HepG2 (cell line): Measurements from ENCODE around the gene ENPP7. TPM values are rescaled to one million over a fixed set of nuclear protein-coding genes. Genes with fewer than 3 reads are reported as not detected.

ENCODE experiments used
- CHD2 ChIP-seq: IDR thresholded peaks from 2 replicates; pipeline ENCODE4 v1.6.1; 2011; ENCODE audit warnings: low read depth, low read length, improper control_type of control experiment
- ESRRA ChIP-seq: sonication (generic); formaldehyde crosslinking; IDR thresholded peaks from 2 replicates; pipeline ENCODE4 v1.5.1; 2020; ENCODE audit warnings: mild to moderate bottlenecking, low read depth, missing genetic modification reagents
- HNRNPH1 ChIP-seq: fragments of 200-400 bp; formaldehyde crosslinking; optimal IDR thresholded peaks from 2 replicates; pipeline ENCODE3; 2017; ENCODE audit warnings: mild to moderate bottlenecking, low read depth, low read length
- KAT8 ChIP-seq: IDR thresholded peaks from 2 replicates; pipeline ENCODE4 v1.6.1; 2016; ENCODE audit warnings: missing genetic modification reagents, missing compliant biosample characterization
- NFE2 ChIP-seq: sonication (generic); formaldehyde crosslinking; IDR thresholded peaks from 2 replicates; pipeline ENCODE4 v1.4.0; 2020; ENCODE audit warnings: missing genetic modification reagents
- NRL ChIP-seq: sonication (generic); formaldehyde crosslinking; IDR thresholded peaks from 2 replicates; pipeline ENCODE4 v1.5.0; 2020; ENCODE audit warnings: missing genetic modification reagents, mild to moderate bottlenecking, moderate library complexity, borderline replicate concordance
- RORA ChIP-seq: sonication (generic); formaldehyde crosslinking; IDR thresholded peaks from 2 replicates; pipeline ENCODE4 v1.5.0; 2020; ENCODE audit warnings: mild to moderate bottlenecking, missing genetic modification reagents, moderate library complexity
- SAFB2 ChIP-seq: sonication (generic); formaldehyde crosslinking; IDR thresholded peaks from 2 replicates; pipeline ENCODE4 v1.5.1; 2020; ENCODE audit warnings: missing genetic modification reagents, low read depth, mild to moderate bottlenecking, borderline replicate concordance
- SNAPC2 ChIP-seq: sonication (generic); formaldehyde crosslinking; IDR thresholded peaks from 2 replicates; pipeline ENCODE4 v1.8.1; 2022; ENCODE audit warnings: mild to moderate bottlenecking, missing genetic modification reagents
- SPEN ChIP-seq: sonication (generic); formaldehyde crosslinking; IDR thresholded peaks from 2 replicates; pipeline ENCODE4 v1.5.1; 2020; ENCODE audit warnings: low read depth, mild to moderate bottlenecking, missing genetic modification reagents
- TAF15 ChIP-seq: fragments of 200-400 bp; formaldehyde crosslinking; IDR thresholded peaks from one replicate; pipeline ENCODE4 v1.6.1; 2018; ENCODE audit warnings: mild to moderate bottlenecking, low read depth, low read length; ENCODE audit not compliant: poor library complexity, severe bottlenecking
- TBL1XR1 ChIP-seq: fragments of 150-350 bp; IDR thresholded peaks from 2 replicates; pipeline ENCODE4 v1.6.1; 2014; ENCODE audit warnings: borderline replicate concordance, low read length; ENCODE audit not compliant: partially characterized antibody
- WIZ ChIP-seq: sonication (generic); formaldehyde crosslinking; IDR thresholded peaks from 2 replicates; pipeline ENCODE4 v1.5.1; 2020; ENCODE audit warnings: mild to moderate bottlenecking, missing genetic modification reagents
- ZFP62 ChIP-seq: sonication (generic); formaldehyde crosslinking; IDR thresholded peaks from 2 replicates; pipeline ENCODE4 v1.4.0; 2020; ENCODE audit warnings: missing genetic modification reagents
- ZFP82 ChIP-seq: sonication (generic); formaldehyde crosslinking; IDR thresholded peaks from 2 replicates; pipeline ENCODE4 v1.5.1; 2020; ENCODE audit warnings: mild to moderate bottlenecking, missing genetic modification reagents, borderline replicate concordance
- ZMAT5 ChIP-seq: sonication (generic); formaldehyde crosslinking; IDR thresholded peaks from 2 replicates; pipeline ENCODE4 v1.5.0; 2020; ENCODE audit warnings: mild to moderate bottlenecking, low read depth, missing genetic modification reagents, borderline replicate concordance
- ZNF207 ChIP-seq: fragments of 450-650 bp; IDR thresholded peaks from 2 replicates; pipeline ENCODE4 v1.6.1; 2016; ENCODE audit warnings: antibody characterized with exemption, borderline replicate concordance
- ZNF317 ChIP-seq: sonication (generic); formaldehyde crosslinking; IDR thresholded peaks from 2 replicates; pipeline ENCODE4 v1.5.0; 2020; ENCODE audit warnings: mild to moderate bottlenecking, missing genetic modification reagents
- ZNF333 ChIP-seq: sonication (generic); formaldehyde crosslinking; IDR thresholded peaks from 2 replicates; pipeline ENCODE4 v1.4.0; 2020; ENCODE audit warnings: mild to moderate bottlenecking, missing genetic modification reagents, borderline replicate concordance
- ZNF34 ChIP-seq: sonication (generic); formaldehyde crosslinking; IDR thresholded peaks from 2 replicates; pipeline ENCODE4 v1.4.0; 2020; ENCODE audit warnings: mild to moderate bottlenecking, missing genetic modification reagents, borderline replicate concordance
- ZNF577 ChIP-seq: sonication (generic); formaldehyde crosslinking; IDR thresholded peaks from 2 replicates; pipeline ENCODE4 v1.4.0; 2020; ENCODE audit warnings: mild to moderate bottlenecking, low read depth, missing genetic modification reagents, borderline replicate concordance
- ZNF629 ChIP-seq: sonication (generic); formaldehyde crosslinking; conservative IDR thresholded peaks from 2 replicates; pipeline ENCODE4 v1.5.0; 2020; ENCODE audit warnings: missing genetic modification reagents
- polyA plus RNA-seq, 8 experiments: library from polyadenylated mRNA; depleted of rRNA in 3 of 8; stranded (reverse) in 7 of 8; unstranded in 1 of 8; fragments of >200 nt; fragmentation: Illumina TruSeq in 4 of 8; extraction: Trizol in 4 of 8; gene quantifications; 2 replicates each; pipeline versions ENCODE4 v1.2.1 to v1.2.3, GENCODE V29; 2011 to 2016; ENCODE audit warnings: low read depth in 4 of 8, missing spikeins in 1 of 8, mixed read lengths in 1 of 8; ENCODE audit not compliant: insufficient read depth in 1 of 8
- total RNA-seq, 5 experiments: library from RNA; depleted of rRNA; stranded (reverse); fragments of >200 nt; fragmentation: Illumina TruSeq; extraction: Trizol; gene quantifications; 2 replicates each; pipeline ENCODE4 v1.2.3, GENCODE V29; 2016; ENCODE audit warnings: low read depth in 1 of 5
- TF ChIP-seq, protein P1 (sequence below): sonication (generic); formaldehyde crosslinking; IDR thresholded peaks from 2 replicates; pipeline ENCODE4 v1.5.0; 2020; ENCODE audit warnings: mild to moderate bottlenecking, missing genetic modification reagents, borderline replicate concordance
- TF ChIP-seq, protein P2 (sequence below): sonication (generic); formaldehyde crosslinking; conservative IDR thresholded peaks from 2 replicates; pipeline ENCODE4 v1.4.0; 2020; ENCODE audit warnings: missing genetic modification reagents

Gene ENPP7
- total and polyA plus RNA-seq, 2 of the 13 experiments (the other 11 are each of a cell fraction or from before 2014, with no cell fraction given), result 1.1 to 2.2 TPM

- TF ChIP-seq TAF15 (no peak), HNRNPH1 (no peak), CHD2 (no peak), ZFP82 (CRISPR knock-in tag) (no peak), SAFB2 (CRISPR knock-in tag) (no peak), KAT8 (CRISPR knock-in tag) (no peak), ZNF34 (peak; percentile 47; the same call in 1 of the 2 replicates), RORA (CRISPR knock-in tag) (no peak), ZMAT5 (CRISPR knock-in tag) (no peak), WIZ (CRISPR knock-in tag) (no peak), TBL1XR1 (no peak), ZFP62 (CRISPR knock-in tag) (no peak), ZNF207 (no peak), ZNF577 (CRISPR knock-in tag) (no peak), ESRRA (CRISPR knock-in tag) (peak; percentile 78; the same call in 1 of the 2 replicates), ZNF333 (CRISPR knock-in tag) (no peak), NFE2 (no peak), SPEN (peak; percentile 66; the same call in 1 of the 2 replicates), ZNF317 (CRISPR knock-in tag) (no peak), ZNF629 (CRISPR knock-in tag) (no peak), SNAPC2 (CRISPR knock-in tag) (no peak), NRL (CRISPR knock-in tag) (no peak; the same call in 1 of the 2 replicates)
- TF ChIP-seq, protein P1, sequence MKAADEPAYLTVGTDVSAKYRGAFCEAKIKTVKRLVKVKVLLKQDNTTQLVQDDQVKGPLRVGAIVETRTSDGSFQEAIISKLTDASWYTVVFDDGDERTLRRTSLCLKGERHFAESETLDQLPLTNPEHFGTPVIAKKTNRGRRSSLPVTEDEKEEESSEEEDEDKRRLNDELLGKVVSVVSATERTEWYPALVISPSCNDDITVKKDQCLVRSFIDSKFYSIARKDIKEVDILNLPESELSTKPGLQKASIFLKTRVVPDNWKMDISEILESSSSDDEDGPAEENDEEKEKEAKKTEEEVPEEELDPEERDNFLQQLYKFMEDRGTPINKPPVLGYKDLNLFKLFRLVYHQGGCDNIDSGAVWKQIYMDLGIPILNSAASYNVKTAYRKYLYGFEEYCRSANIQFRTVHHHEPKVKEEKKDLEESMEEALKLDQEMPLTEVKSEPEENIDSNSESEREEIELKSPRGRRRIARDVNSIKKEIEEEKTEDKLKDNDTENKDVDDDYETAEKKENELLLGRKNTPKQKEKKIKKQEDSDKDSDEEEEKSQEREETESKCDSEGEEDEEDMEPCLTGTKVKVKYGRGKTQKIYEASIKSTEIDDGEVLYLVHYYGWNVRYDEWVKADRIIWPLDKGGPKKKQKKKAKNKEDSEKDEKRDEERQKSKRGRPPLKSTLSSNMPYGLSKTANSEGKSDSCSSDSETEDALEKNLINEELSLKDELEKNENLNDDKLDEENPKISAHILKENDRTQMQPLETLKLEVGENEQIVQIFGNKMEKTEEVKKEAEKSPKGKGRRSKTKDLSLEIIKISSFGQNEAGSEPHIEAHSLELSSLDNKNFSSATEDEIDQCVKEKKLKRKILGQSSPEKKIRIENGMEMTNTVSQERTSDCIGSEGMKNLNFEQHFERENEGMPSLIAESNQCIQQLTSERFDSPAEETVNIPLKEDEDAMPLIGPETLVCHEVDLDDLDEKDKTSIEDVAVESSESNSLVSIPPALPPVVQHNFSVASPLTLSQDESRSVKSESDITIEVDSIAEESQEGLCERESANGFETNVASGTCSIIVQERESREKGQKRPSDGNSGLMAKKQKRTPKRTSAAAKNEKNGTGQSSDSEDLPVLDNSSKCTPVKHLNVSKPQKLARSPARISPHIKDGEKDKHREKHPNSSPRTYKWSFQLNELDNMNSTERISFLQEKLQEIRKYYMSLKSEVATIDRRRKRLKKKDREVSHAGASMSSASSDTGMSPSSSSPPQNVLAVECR, result peak; percentile 35; the same call in 1 of the 2 replicates
- TF ChIP-seq, protein P2, sequence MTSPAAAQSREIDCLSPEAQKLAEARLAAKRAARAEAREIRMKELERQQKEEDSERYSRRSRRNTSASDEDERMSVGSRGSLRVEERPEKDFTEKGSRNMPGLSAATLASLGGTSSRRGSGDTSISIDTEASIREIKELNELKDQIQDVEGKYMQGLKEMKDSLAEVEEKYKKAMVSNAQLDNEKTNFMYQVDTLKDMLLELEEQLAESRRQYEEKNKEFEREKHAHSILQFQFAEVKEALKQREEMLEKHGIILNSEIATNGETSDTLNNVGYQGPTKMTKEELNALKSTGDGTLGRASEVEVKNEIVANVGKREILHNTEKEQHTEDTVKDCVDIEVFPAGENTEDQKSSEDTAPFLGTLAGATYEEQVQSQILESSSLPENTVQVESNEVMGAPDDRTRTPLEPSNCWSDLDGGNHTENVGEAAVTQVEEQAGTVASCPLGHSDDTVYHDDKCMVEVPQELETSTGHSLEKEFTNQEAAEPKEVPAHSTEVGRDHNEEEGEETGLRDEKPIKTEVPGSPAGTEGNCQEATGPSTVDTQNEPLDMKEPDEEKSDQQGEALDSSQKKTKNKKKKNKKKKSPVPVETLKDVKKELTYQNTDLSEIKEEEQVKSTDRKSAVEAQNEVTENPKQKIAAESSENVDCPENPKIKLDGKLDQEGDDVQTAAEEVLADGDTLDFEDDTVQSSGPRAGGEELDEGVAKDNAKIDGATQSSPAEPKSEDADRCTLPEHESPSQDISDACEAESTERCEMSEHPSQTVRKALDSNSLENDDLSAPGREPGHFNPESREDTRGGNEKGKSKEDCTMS (CRISPR knock-in tag), result no peak
Observed at GRCh38 chr17:79730769-79731483, at the start of gene ENPP7 (continued).
